SK-N-MC (cell line): Measurements from ENCODE around the gene OR11A1.

Experiments
- EZH2 ChIP-seq: fragments of 200-600 bp; sonication (generic); IDR thresholded peaks from one replicate; pipeline ENCODE4 v1.6.1; 2017; ENCODE audit warnings: antibody characterized with exemption
- FOXP2 ChIP-seq: optimal IDR thresholded peaks from 2 replicates; pipeline ENCODE3; 2011; ENCODE audit warnings: mild to moderate bottlenecking, moderate library complexity; ENCODE audit not compliant: insufficient read depth; ENCODE audit errors: extremely low read length, control extremely low read depth
- POLR2AphosphoS5 ChIP-seq: IDR thresholded peaks from 2 replicates; pipeline ENCODE4 v1.6.1; 2012; ENCODE audit warnings: mild to moderate bottlenecking, low read depth, low read length, borderline replicate concordance

DNA sequence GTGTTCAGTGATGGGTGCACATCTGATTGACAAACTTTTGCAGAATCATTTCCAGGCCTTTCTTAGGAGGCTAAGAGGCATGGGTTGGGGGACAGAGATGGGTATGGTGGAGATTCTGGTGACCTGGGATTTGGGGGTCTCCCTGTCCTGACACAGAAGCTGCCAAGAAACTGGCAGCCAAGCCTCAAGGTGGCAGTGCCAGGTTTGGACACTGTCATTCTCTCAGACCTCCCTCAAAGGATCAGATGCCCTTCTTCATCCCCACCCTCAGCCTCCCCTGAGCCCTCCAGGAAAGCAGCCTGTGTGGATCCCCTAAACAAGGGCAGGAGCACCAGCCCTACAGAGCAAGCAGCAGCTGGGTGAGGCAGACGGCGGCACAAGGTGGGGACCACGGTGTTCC, 48.9 kb upstream of the OR11A1 start:
- no peak for TF ChIP-seq EZH2
- no peak for TF ChIP-seq POLR2AphosphoS5
- no peak for TF ChIP-seq FOXP2
